Kidney glomerular epithelial cell (primary cell): Measurements from ENCODE around the gene SPATA6.

Experiments
- DNase-seq: peaks from one replicate; lab custom pipeline; 2025; lab: John Stamatoyannopoulos, UW

Gene SPATA6

DNA sequence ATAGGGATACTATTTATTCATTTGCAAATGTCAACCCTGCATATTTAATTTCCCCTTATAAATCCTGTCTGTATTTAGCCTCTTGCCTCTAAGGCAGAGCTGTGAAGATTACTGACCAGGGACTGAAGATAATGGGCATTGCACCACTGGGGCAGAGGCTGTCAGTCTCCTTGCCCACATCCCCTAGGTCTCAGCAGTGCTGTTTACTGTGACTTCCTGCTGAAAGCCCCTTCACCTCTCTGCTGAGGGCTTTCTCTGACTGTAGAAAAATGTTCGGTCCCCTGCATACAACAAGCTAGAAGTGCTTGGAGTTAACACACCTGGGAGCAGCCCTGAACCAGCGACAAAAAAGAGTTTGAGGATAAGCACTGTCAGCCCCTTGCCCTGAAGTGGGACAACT lies 220.7 kb downstream of the SPATA6 start:
- no peak for DNase-seq

DNA sequence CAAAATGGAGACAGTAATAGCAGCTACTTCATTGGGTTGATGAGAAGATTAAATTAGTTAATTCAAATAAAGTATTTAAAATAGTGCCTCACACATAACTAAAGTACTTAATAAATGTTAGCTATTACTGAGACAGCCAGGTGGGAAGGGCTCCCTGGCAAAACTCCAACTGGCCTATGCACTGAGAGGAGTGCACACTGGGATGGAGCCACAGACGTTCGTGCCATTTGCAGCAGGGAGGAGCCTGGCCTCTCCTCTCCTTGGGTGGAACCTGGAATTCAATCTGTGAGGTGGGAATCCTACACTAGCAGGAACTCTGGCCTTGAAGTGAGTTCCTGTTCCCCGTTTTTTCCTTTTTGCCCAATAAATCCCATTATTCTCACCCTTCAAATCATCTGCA lies 221.4 kb downstream of the SPATA6 start:
- no peak for DNase-seq

DNA sequence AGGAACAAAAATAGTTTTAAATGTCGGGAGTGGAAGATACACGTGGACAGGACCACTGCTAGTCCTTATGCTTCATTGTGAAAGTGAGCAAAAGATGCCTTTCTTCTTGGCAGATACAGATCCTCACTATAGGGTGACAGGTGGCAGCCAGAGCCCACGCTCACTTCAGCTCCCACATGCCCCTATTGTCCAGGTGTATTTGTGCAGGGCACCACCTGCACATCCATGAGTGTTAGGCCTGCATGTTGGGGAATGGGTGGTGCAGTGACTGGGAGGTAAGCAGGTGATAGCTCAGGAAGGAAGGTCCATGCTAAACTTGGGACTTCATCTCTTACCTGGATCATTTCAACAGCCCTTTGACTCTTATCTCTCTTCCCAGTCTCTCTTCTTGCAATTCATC lies 222.1 kb downstream of the SPATA6 start:
- DNase-seq = no peak

DNA sequence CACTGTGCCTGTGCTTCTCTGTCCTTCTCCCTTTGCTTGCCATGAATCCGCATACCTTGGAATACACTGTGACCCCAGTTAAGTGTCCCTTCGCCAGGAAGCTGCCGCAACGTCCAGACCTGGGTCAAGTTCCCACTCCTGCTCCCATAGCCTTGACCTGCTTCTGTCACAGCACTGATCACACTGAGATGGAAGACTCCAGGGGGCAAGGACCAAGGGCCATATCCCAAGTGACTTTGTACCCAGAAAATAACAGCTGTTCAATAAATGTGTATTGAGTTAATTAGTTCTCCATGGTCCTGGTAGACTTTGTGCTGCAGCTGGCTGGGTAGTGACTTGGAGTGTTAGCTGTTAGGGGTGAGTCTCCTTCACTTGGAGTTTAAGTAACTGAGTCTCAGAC lies 223.6 kb downstream of the SPATA6 start:
- no peak for DNase-seq

DNA sequence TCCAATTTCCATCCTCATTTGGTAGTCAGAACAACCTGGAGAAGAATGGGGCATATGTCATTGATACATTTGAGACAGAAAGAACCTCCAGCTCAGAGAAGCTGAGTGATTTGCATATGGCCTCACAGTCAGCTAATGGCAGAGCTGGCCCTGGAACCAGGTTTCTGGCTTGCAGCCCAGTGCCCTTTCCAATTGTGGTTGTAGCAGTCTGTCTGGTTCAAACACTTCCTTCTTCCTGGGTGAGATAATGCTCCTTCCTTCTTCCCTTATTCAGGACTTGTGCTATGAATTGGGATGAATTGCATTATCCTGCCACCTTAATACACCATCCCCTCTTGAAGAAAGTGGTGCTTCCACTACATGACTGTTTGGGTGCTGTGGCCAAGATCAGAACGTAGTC lies 225.3 kb downstream of the SPATA6 start:
- DNase-seq = no peak
